Activated CD8-positive, alpha-beta memory T cell treated with anti-CD3 and anti-CD28 coated beads, Interleukin-2, amount 10 ng/mL, durations not matched to agents 7 days and 5 days (primary cell): ENCODE measurements around the gene EDA. TPM values are rescaled to one million over a fixed set of nuclear protein-coding genes. Genes with fewer than 3 reads are reported as not detected.
A peak's percentile ranks its signal among the peaks of the same experiment; 100 is the strongest.

Experiments
- ATAC-seq: fragments of 150-1000 bp; cut with Tn5 transposase; one replicate; pipeline ENCODE4 v1.10.0; 2021; ENCODE audit warnings: moderate library complexity
- CTCF ChIA-PET: fragments of 350-600 bp; sonication (Branson Sonifier 250); formaldehyde crosslinking; loops from one replicate; lab custom pipeline; 2021; ENCODE audit warnings: antibody characterized with exemption; lab: Charles Lee
- DNase-seq: peaks from one replicate; pipeline ENCODE4 v3.0.0-alpha.2; 2020
- H3K27ac Mint-ChIP-seq: one replicate; pipeline ENCODE4 v1.8.0; 2021; ENCODE audit warnings: mild to moderate bottlenecking, mixed read lengths
- H3K27me3 Mint-ChIP-seq: one replicate; pipeline ENCODE4 v1.8.0; 2021; ENCODE audit warnings: mixed read lengths
- H3K36me3 Mint-ChIP-seq: one replicate; pipeline ENCODE4 v1.8.0; 2021; ENCODE audit warnings: mild to moderate bottlenecking, mixed read lengths
- H3K4me1 Mint-ChIP-seq: one replicate; pipeline ENCODE4 v1.8.0; 2021; ENCODE audit warnings: mixed read lengths
- H3K4me3 Mint-ChIP-seq: one replicate; pipeline ENCODE4 v1.8.0; 2021; ENCODE audit warnings: mild to moderate bottlenecking, moderate library complexity, mixed read lengths
- H3K9me3 Mint-ChIP-seq: one replicate; pipeline ENCODE4 v1.8.0; 2022; ENCODE audit warnings: low read depth, mixed read lengths
- total RNA-seq, 2 experiments: library from RNA; stranded (reverse); gene quantifications; one replicate each; pipeline ENCODE4 v1.2.3, GENCODE V29; 2021

The EDA gene
- total RNA-seq: under 1 TPM; 0.79 to 0.96 TPM

DNA sequence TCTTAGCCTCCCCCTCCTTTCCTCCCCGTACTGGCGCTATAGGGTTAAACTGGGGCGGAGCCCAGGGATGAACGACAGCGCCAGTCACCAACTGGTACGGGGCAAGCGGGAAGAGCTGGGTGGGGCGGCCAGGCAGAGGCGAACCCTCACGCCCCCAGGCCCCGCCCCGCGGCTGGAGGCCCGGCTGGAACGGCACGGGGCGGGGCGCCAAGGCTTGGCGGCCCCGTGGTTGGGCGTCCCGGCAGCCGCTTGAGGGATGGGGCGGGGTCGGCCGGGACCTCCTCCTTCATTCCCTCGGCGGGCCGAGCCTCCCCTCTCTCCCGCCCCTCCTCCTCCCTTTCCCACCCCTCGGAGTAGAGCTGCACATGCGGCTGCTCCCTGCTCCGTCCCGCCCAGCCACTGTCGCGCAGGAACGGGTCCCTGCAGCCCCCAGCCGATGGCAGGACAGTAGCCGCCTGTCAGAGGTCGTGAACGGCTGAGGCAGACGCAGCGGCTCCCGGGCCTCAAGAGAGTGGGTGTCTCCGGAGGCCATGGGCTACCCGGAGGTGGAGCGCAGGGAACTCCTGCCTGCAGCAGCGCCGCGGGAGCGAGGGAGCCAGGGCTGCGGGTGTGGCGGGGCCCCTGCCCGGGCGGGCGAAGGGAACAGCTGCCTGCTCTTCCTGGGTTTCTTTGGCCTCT is at the start of gene EDA:
Gene EDA, plus strand, starts transcription at position 335 of the 678 bp plus-strand sequence.
- H3K4me3 Mint-ChIP-seq: peak within 1 kb of the TSS; percentile 41
- CTCF ChIA-PET: no interaction called here
- no peak within 1 kb of the TSS for H3K27ac Mint-ChIP-seq
- no peaks in the 10 kb centered on the region for H3K36me3 Mint-ChIP-seq
- H3K9me3 Mint-ChIP-seq: no peaks in the 10 kb centered on the region
- ATAC-seq (peak; percentile 95), DNase-seq (peak; percentile 53)
- peaks cover 3% of the 10 kb centered on the region for H3K4me1 Mint-ChIP-seq
- H3K27me3 Mint-ChIP-seq: peaks cover 36% of the 10 kb centered on the region

DNA sequence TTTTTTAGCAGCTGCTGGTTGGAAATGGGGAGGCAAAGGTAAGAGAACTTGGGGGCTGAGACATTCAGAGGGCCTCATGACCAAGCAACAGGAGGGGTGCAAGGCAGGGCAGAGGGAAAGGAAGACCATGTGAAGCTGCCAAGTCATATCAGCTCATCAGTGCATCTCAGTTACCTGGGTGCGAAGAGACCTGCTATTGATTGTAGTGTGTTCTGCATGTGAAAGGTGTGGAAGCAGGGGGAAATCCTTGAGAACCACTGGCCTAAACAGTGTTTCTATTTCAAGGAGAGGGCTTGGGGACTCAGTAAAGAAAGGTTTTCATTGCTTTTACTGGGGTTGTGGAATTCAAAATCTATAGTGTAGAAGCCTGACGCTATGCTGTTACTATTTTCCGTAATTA is 47.1 kb upstream of the EDA start:
- Mint-ChIP-seq H3K9me3 (no peaks in the 10 kb centered on the region), H3K36me3 (no peaks in the 10 kb centered on the region), H3K4me1 (no peaks in the 10 kb centered on the region), H3K4me3 (no peak overlapping the region), H3K27me3 (no peaks in the 10 kb centered on the region), H3K27ac (no peak overlapping the region)
- ATAC-seq (no peak), DNase-seq (no peak)
- CTCF ChIA-PET: no interaction called here

DNA sequence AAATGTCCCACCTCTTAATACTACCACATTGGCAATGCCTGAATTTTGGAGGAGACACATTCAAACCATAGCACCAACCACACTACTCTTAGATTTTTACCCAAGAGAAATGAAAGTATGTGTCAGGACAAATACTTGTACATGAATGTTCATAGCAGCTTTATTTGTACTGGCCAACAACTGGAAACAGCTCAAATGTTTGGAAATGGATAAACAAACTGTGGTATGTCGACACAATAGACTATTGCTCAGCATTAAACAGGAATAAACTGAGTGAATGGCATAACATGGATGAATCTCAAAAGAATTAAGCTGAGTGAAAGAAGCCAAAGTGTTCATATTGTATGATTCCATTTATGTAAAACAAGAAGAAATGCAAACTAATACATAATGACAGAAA is 18.5 kb upstream of the EDA start:
- no peaks in the 10 kb centered on the region for H3K36me3 Mint-ChIP-seq
- no peaks in the 10 kb centered on the region for H3K9me3 Mint-ChIP-seq
- no peak for DNase-seq
- no peak for ATAC-seq
- no peak overlapping the region for H3K4me3 Mint-ChIP-seq
- H3K27me3 Mint-ChIP-seq: peaks cover 2% of the 10 kb centered on the region
- CTCF ChIA-PET: no interaction called here
- no peaks in the 10 kb centered on the region for H3K4me1 Mint-ChIP-seq
- no peak overlapping the region for H3K27ac Mint-ChIP-seq

DNA sequence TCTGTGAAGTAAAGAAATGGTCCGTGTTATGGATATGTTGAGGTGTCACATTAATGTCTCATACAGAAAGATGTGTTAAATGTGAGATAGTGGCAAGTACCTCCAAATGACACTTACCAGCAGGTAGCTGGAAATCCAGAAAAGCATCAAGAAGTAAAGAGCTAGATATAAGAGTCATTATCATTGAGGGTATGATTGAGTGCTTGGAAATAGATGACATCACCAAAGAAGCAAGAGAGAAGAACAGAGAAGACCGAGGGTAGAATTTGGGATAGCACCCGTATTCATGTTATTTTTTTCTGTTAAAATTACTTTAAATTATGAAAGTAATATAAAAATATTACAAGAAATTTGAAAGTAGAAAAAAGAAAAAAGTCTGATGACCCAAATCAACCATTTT is 15.7 kb upstream of the EDA start:
- Mint-ChIP-seq H3K9me3 (no peaks in the 10 kb centered on the region), H3K4me1 (no peaks in the 10 kb centered on the region), H3K27me3 (no peaks in the 10 kb centered on the region), H3K36me3 (no peaks in the 10 kb centered on the region), H3K27ac (no peak overlapping the region), H3K4me3 (no peak overlapping the region)
- CTCF ChIA-PET: no interaction called here
- DNase-seq (no peak), ATAC-seq (no peak)

GRCh38 chrX:69603566-69604194 is 12.2 kb upstream of the EDA start:
- ATAC-seq (no peak), DNase-seq (no peak)
- no peaks in the 10 kb centered on the region for H3K27me3 Mint-ChIP-seq
- H3K9me3 Mint-ChIP-seq: no peaks in the 10 kb centered on the region
- no peaks in the 10 kb centered on the region for H3K4me1 Mint-ChIP-seq
- CTCF ChIA-PET: no interaction called here
- H3K36me3 Mint-ChIP-seq: no peaks in the 10 kb centered on the region
- no peak overlapping the region for H3K27ac Mint-ChIP-seq
- no peak overlapping the region for H3K4me3 Mint-ChIP-seq

DNA sequence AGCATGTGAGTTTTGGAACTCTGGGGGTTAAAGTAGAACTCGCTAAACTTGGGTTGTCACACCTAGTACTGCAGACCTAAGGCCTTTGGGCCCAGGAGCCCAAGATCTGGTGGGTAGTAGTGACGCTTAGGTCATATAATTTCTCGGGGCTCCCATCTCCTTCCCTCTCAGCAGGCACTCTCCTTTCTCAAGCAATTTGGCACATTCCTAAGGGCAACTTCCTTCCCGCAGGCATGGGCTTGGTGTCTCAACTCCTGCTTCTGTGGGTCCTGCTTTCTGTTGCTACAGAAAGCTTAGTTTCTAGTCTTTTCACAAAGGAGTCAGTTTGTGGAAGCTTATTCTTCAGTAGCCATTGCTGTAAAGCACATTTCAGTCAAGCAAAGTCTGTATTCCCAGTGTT is 10.4 kb upstream of the EDA start:
- no peaks in the 10 kb centered on the region for H3K36me3 Mint-ChIP-seq
- DNase-seq (no peak), ATAC-seq (no peak)
- no peaks in the 10 kb centered on the region for H3K27me3 Mint-ChIP-seq
- no peaks in the 10 kb centered on the region for H3K9me3 Mint-ChIP-seq
- no peak overlapping the region for H3K4me3 Mint-ChIP-seq
- CTCF ChIA-PET: no interaction called here
- no peak overlapping the region for H3K27ac Mint-ChIP-seq
- H3K4me1 Mint-ChIP-seq: no peaks in the 10 kb centered on the region

- ATAC-seq (no peak), DNase-seq (no peak)
- no peaks in the 10 kb centered on the region for H3K36me3 Mint-ChIP-seq
- no peaks in the 10 kb centered on the region for H3K27me3 Mint-ChIP-seq
- no peaks in the 10 kb centered on the region for H3K4me1 Mint-ChIP-seq
- no peaks in the 10 kb centered on the region for H3K9me3 Mint-ChIP-seq
- H3K27ac Mint-ChIP-seq: no peak overlapping the region
- H3K4me3 Mint-ChIP-seq: no peak overlapping the region
- CTCF ChIA-PET: no interaction called here
These were observed 8.3 kb upstream of the EDA start for GRCh38 chrX:69607616-69608015.

DNA sequence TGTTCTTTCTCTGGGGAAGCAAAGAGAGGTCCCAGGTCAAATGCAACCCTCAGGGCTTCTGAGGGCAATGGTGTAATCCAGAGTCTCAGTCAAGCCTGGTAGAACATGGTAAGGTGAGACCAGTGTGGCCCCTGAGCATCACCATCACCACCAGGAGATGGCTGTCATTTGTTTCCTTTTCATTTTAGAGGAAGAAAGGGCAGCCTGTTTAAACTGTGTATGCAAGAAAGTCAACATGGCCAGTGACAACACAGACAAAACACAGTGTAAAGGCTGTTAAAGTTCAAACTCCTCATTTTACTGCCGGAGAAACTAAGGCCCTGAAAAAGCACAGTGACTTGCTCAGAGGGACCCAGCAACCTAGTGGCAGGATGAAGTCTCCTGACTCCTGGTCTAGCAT is 2.0 kb upstream of the EDA start:
- peaks cover 3% of the 10 kb centered on the region for H3K4me1 Mint-ChIP-seq
- H3K36me3 Mint-ChIP-seq: no peaks in the 10 kb centered on the region
- H3K27ac Mint-ChIP-seq: no peak overlapping the region
- H3K27me3 Mint-ChIP-seq: peaks cover 34% of the 10 kb centered on the region
- no peak for ATAC-seq
- no peak for DNase-seq
- no peak overlapping the region for H3K4me3 Mint-ChIP-seq
- CTCF ChIA-PET: no interaction called here
- H3K9me3 Mint-ChIP-seq: no peaks in the 10 kb centered on the region

- no peak overlapping the region for H3K27ac Mint-ChIP-seq
- H3K4me1 Mint-ChIP-seq: peaks cover 3% of the 10 kb centered on the region
- H3K27me3 Mint-ChIP-seq: peaks cover 36% of the 10 kb centered on the region
- H3K36me3 Mint-ChIP-seq: no peaks in the 10 kb centered on the region
- H3K4me3 Mint-ChIP-seq: no peak overlapping the region
- CTCF ChIA-PET: no interaction called here
- ATAC-seq: no peak
- no peaks in the 10 kb centered on the region for H3K9me3 Mint-ChIP-seq
- no peak for DNase-seq
These were observed 1.0 kb upstream of the EDA start for GRCh38 chrX:69614886-69615285.

GRCh38 chrX:69615342-69615741 is 571 bp upstream of the EDA start:
- no peak overlapping the region for H3K27ac Mint-ChIP-seq
- no peaks in the 10 kb centered on the region for H3K9me3 Mint-ChIP-seq
- no peak for ATAC-seq
- CTCF ChIA-PET: no interaction called here
- DNase-seq: no peak
- H3K27me3 Mint-ChIP-seq: peaks cover 36% of the 10 kb centered on the region
- H3K4me3 Mint-ChIP-seq: peak overlapping the region; percentile 35
- no peaks in the 10 kb centered on the region for H3K36me3 Mint-ChIP-seq
- H3K4me1 Mint-ChIP-seq: peaks cover 3% of the 10 kb centered on the region

GRCh38 chrX:69616457-69617203 is 717 bp downstream of the EDA start:
- peaks cover 3% of the 10 kb centered on the region for H3K4me1 Mint-ChIP-seq
- H3K27ac Mint-ChIP-seq: no peak overlapping the region
- H3K4me3 Mint-ChIP-seq: peak overlapping the region; percentile 41
- H3K27me3 Mint-ChIP-seq: peaks cover 36% of the 10 kb centered on the region
- no peak for DNase-seq
- H3K9me3 Mint-ChIP-seq: no peaks in the 10 kb centered on the region
- no peak for ATAC-seq
- CTCF ChIA-PET: no interaction called here
- H3K36me3 Mint-ChIP-seq: no peaks in the 10 kb centered on the region

GRCh38 chrX:69618803-69619202 is 2.9 kb downstream of the EDA start:
- Mint-ChIP-seq H3K9me3 (no peaks in the 10 kb centered on the region), H3K27me3 (peaks cover 31% of the 10 kb centered on the region), H3K4me3 (no peak overlapping the region), H3K4me1 (peaks cover 3% of the 10 kb centered on the region), H3K36me3 (no peaks in the 10 kb centered on the region), H3K27ac (no peak overlapping the region)
- ATAC-seq (no peak), DNase-seq (no peak)
- CTCF ChIA-PET: interaction anchor here (1.3 kb wide), 1 partner anchor 478 kb away, joined by 3 read pairs; no protein-coding TSS in a partner anchor

- Mint-ChIP-seq H3K4me1 (peaks cover 2% of the 10 kb centered on the region), H3K27ac (no peak overlapping the region), H3K4me3 (no peak overlapping the region), H3K9me3 (no peaks in the 10 kb centered on the region), H3K36me3 (no peaks in the 10 kb centered on the region), H3K27me3 (no peaks in the 10 kb centered on the region)
- ATAC-seq (no peak), DNase-seq (no peak)
- CTCF ChIA-PET: no interaction called here
These were observed 10.2 kb downstream of the EDA start for GRCh38 chrX:69626129-69626528.

- Mint-ChIP-seq H3K36me3 (no peaks in the 10 kb centered on the region), H3K4me3 (no peak overlapping the region), H3K4me1 (peaks cover 2% of the 10 kb centered on the region), H3K9me3 (no peaks in the 10 kb centered on the region), H3K27ac (no peak overlapping the region), H3K27me3 (no peaks in the 10 kb centered on the region)
- DNase-seq (no peak), ATAC-seq (no peak)
- CTCF ChIA-PET: no interaction called here
These were observed 11.8 kb downstream of the EDA start for GRCh38 chrX:69627744-69628143.
